ENCODE data around the gene FBF1.

GRCh38 chr17:75983501-75984181 lies 42.8 kb upstream of the FBF1 start:
- TF ChIP-seq CTCF (conservative IDR thresholded peaks at IDR 0.05; ENCODE audit: low read depth, low read length) (no peak), EZH2 (IDR thresholded peaks at IDR 0.05; ENCODE audit: borderline replicate concordance, low read depth, low read length, poor library complexity, severe bottlenecking) (no peak)

Data from A673 (cell line).